K562 (cell line): ENCODE measurements around the gene KIN. TPM values are rescaled to one million over a fixed set of nuclear protein-coding genes. Genes with fewer than 3 reads are reported as not detected.

Source experiments
- FOXO4 ChIP-seq: fragments of 450-650 bp; formaldehyde crosslinking; IDR thresholded peaks from 2 replicates; pipeline ENCODE4 v1.4.0; 2020; ENCODE audit warnings: mild to moderate bottlenecking, moderate library complexity
- GABPA ChIP-seq: fragments of 200-800 bp; sonication (Bioruptor generic); conservative IDR thresholded peaks from 2 replicates; pipeline ENCODE4 v1.6.1; 2016; ENCODE audit warnings: low read depth, missing genetic modification characterization, missing compliant biosample characterization
- HNRNPL ChIP-seq: fragments of 200-400 bp; formaldehyde crosslinking; IDR thresholded peaks from 2 replicates; pipeline ENCODE4 v1.6.1; 2017; ENCODE audit warnings: low read depth, mild to moderate bottlenecking, low read length
- MEIS2 ChIP-seq: fragments of 450-650 bp; IDR thresholded peaks from 2 replicates; pipeline ENCODE4 v1.6.1; 2014; ENCODE audit warnings: mild to moderate bottlenecking; ENCODE audit not compliant: partially characterized antibody
- MGA ChIP-seq: fragments of 450-650 bp; IDR thresholded peaks from 2 replicates; pipeline ENCODE4 v1.6.1; 2016; ENCODE audit warnings: mild to moderate bottlenecking, moderate library complexity
- NONO ChIP-seq, 2 experiments: fragments of 200-400 bp in 1 of 2; fragments of 450-650 bp in 1 of 2; formaldehyde crosslinking in 1 of 2; IDR thresholded peaks; 2 replicates each; pipeline ENCODE4 v1.6.1; 2017; ENCODE audit warnings: low read depth in 2 of 2, mild to moderate bottlenecking in 2 of 2, moderate library complexity in 2 of 2, low read length in 1 of 2
- POLR2G ChIP-seq: fragments of 200-400 bp; formaldehyde crosslinking; IDR thresholded peaks from 2 replicates; pipeline ENCODE4 v1.6.1; 2017; ENCODE audit warnings: low read depth, mild to moderate bottlenecking, antibody characterized with exemption, low read length, moderate library complexity
- POLR3A ChIP-seq: IDR thresholded peaks from 2 replicates; pipeline ENCODE4 v1.6.1; 2011; ENCODE audit warnings: borderline replicate concordance, mild to moderate bottlenecking, moderate library complexity; ENCODE audit not compliant: insufficient read length, insufficient read depth; ENCODE audit errors: extremely low read depth
- PURB ChIP-seq: sonication (generic); formaldehyde crosslinking; IDR thresholded peaks from 2 replicates; pipeline ENCODE4 v1.9.0; 2021; ENCODE audit warnings: low read depth, mild to moderate bottlenecking, missing genetic modification reagents
- RBBP5 ChIP-seq: fragments of 200-600 bp; sonication (generic); IDR thresholded peaks from 2 replicates; pipeline ENCODE4 v1.6.1; 2012; ENCODE audit warnings: borderline replicate concordance, mild to moderate bottlenecking, low read length, control low read depth, inconsistent platforms; ENCODE audit not compliant: insufficient read depth, poor library complexity, severe bottlenecking
- SIX5 ChIP-seq, 2 experiments: IDR thresholded peaks; 2 replicates each; pipeline ENCODE4 v1.6.1; 2011; ENCODE audit warnings: low read length in 2 of 2, borderline replicate concordance in 1 of 2, low read depth in 1 of 2, mild to moderate bottlenecking in 1 of 2, moderate library complexity in 1 of 2; ENCODE audit not compliant: insufficient read depth in 1 of 2
- SRF ChIP-seq, 2 experiments: fragments of 250-450, 450-650 bp in 1 of 2; sonication (Bioruptor Pico) in 1 of 2; sonication (generic) in 1 of 2; formaldehyde crosslinking; IDR thresholded peaks; 2 replicates each; pipeline versions ENCODE4 v1.5.0 to v1.5.1; 2020 to 2022; ENCODE audit warnings: mild to moderate bottlenecking in 1 of 2, missing genetic modification reagents in 1 of 2
- ZBED1 ChIP-seq: IDR thresholded peaks from 2 replicates; pipeline ENCODE4 v1.6.1; 2014
- ZNF3 ChIP-seq: fragments of 250-450 bp; sonication (Bioruptor Pico); IDR thresholded peaks from 2 replicates; pipeline ENCODE4 v1.5.0; 2021; ENCODE audit warnings: mild to moderate bottlenecking, moderate library complexity
- ZNF764 ChIP-seq: fragments of 250-450 bp; sonication (Bioruptor Pico); IDR thresholded peaks from 2 replicates; pipeline ENCODE4 v1.4.0; 2020; ENCODE audit warnings: low read depth, mild to moderate bottlenecking, moderate library complexity
- polyA plus RNA-seq, 8 experiments: library from polyadenylated mRNA; depleted of rRNA in 4 of 8; stranded (reverse) in 5 of 8; unstranded in 3 of 8; fragments of >200 nt; fragmentation: Nextera tagmentation in 2 of 8; fragmentation: Illumina TruSeq in 1 of 8; extraction: Ambion mirVana in 2 of 8; extraction: Trizol in 1 of 8; gene quantifications; 2 replicates each; pipeline versions ENCODE4 v1.2.1 to v1.2.3, GENCODE V29; 2011 to 2014; ENCODE audit warnings: inconsistent platforms in 1 of 8, missing spikeins in 1 of 8
- total RNA-seq, 7 experiments: library from RNA; depleted of rRNA in 6 of 7; stranded (reverse); fragments of >200 nt in 6 of 7; fragmentation: Illumina TruSeq in 2 of 7; extraction: Trizol in 2 of 7; gene quantifications; 2 replicates each; pipeline versions ENCODE4 v1.2.1 to v1.2.3, GENCODE V29; 2011 to 2021; ENCODE audit warnings: low replicate concordance in 1 of 7

The KIN gene
- total and polyA plus RNA-seq, 9 of the 15 experiments (the other 6 are each of a cell fraction or from before 2014, with no cell fraction given): 11.7 to 35.6 (median 16.0) TPM

- TF ChIP-seq POLR2G (no peak), SRF (CRISPR knock-in tag; IDR thresholded peaks at IDR 0.05) (no peak), ZNF764 (CRISPR knock-in tag) (no peak), MEIS2 (no peak), SIX5 (IDR thresholded peaks at IDR 0.05; ENCODE audit: borderline replicate concordance in 1 of 2, insufficient read depth in 1 of 2, low read depth in 1 of 2, low read length in 2 of 2) (no peak), RBBP5 (no peak), NONO (IDR thresholded peaks at IDR 0.05; ENCODE audit: low read depth in 2 of 2, low read length in 1 of 2) (no peak), MGA (no peak), POLR3A (no peak), ZNF3 (no peak), PURB (CRISPR knock-in tag) (no peak), HNRNPL (no peak), ZBED1 (no peak), FOXO4 (CRISPR knock-in tag) (no peak), GABPA (no peak)
Observed at GRCh38 chr10:7797582-7797981, 9.8 kb upstream of the KIN start (continued).
